ENCODE results near the gene SDHB. TPM values are rescaled to one million over a fixed set of nuclear protein-coding genes. Genes with fewer than 3 reads are reported as not detected.

Gene SDHB
- polyA plus RNA-seq, 1 donor (not counting 4 experiments of a cell fraction or from before 2014, with no cell fraction given): 228 TPM

- Histone ChIP-seq H3K4me2 (ENCODE audit: control insufficient read depth, extremely low read depth, insufficient read depth, low read depth, low read length) (no peak overlapping the region), H3K4me1 (ENCODE audit: control insufficient read depth, extremely low read depth, insufficient read depth, low read length) (peaks cover 5% of the 10 kb centered on the region), H3K27me3 (ENCODE audit: control insufficient read depth, extremely low read depth, insufficient read depth, low read length) (no peaks in the 10 kb centered on the region), H3K9ac (ENCODE audit: control insufficient read depth, extremely low read depth, insufficient read depth, low read length) (no peak overlapping the region), H2AFZ (ENCODE audit: control insufficient read depth, low read length) (no peak overlapping the region), H3K9me3 (ENCODE audit: control insufficient read depth, low read depth, low read length) (no peaks in the 10 kb centered on the region), H3K36me3 (ENCODE audit: control insufficient read depth in 2 of 2, extremely low read depth in 1 of 2, insufficient read depth in 2 of 2, low read length in 2 of 2) (peaks cover 21 to 23% of the 10 kb centered on the region in 2 experiments), H3K4me3 (ENCODE audit: control insufficient read depth in 2 of 3, extremely low read depth in 1 of 3, insufficient read depth in 2 of 3, low read depth in 1 of 3, low read length in 3 of 3) (no peak overlapping the region), H3K9me1 (ENCODE audit: control insufficient read depth, extremely low read depth, insufficient read depth, low read length) (no peaks in the 10 kb centered on the region), H4K20me1 (ENCODE audit: control insufficient read depth, extremely low read depth, insufficient read depth, low read length) (no peaks in the 10 kb centered on the region), H3K27ac (ENCODE audit: control insufficient read depth, insufficient read depth, low read length) (no peak overlapping the region), H3K79me2 (ENCODE audit: control insufficient read depth, insufficient read depth, low read length) (no peaks in the 10 kb centered on the region)
- DNase-seq (ENCODE audit: low read depth, low spot score) (no peak), FAIRE-seq (no peak)
- TF ChIP-seq CTCF (optimal IDR thresholded peaks at IDR 0.05 in 1 of 3, IDR thresholded peaks at IDR 0.05 in 1 of 3, conservative IDR thresholded peaks at IDR 0.05 in 1 of 3; ENCODE audit: extremely low read depth in 1 of 3, insufficient read depth in 2 of 3, low read length in 3 of 3): no peak
- no peak for TF ChIP-seq EZH2 (IDR thresholded peaks at IDR 0.05; ENCODE audit: low read length)
- dilution Hi-C loops (cut with MboI; ENCODE audit: extremely low pct_ligation_motif_present, low sequenced_read_pairs): no loop called here
Observed at GRCh38 chr1:16989676-16990391, 64.0 kb downstream of the SDHB start.

- Histone ChIP-seq H3K79me2 (ENCODE audit: control insufficient read depth, insufficient read depth, low read length) (no peaks in the 10 kb centered on the region), H2AFZ (ENCODE audit: control insufficient read depth, low read length) (no peak overlapping the region), H3K27me3 (ENCODE audit: control insufficient read depth, extremely low read depth, insufficient read depth, low read length) (no peaks in the 10 kb centered on the region), H4K20me1 (ENCODE audit: control insufficient read depth, extremely low read depth, insufficient read depth, low read length) (no peaks in the 10 kb centered on the region), H3K4me1 (ENCODE audit: control insufficient read depth, extremely low read depth, insufficient read depth, low read length) (peaks cover 12% of the 10 kb centered on the region), H3K4me2 (ENCODE audit: control insufficient read depth, extremely low read depth, insufficient read depth, low read depth, low read length) (no peak overlapping the region), H3K9ac (ENCODE audit: control insufficient read depth, extremely low read depth, insufficient read depth, low read length) (no peak overlapping the region), H3K9me3 (ENCODE audit: control insufficient read depth, low read depth, low read length) (no peaks in the 10 kb centered on the region), H3K27ac (ENCODE audit: control insufficient read depth, insufficient read depth, low read length) (no peak overlapping the region), H3K4me3 (ENCODE audit: control insufficient read depth in 2 of 3, extremely low read depth in 1 of 3, insufficient read depth in 2 of 3, low read depth in 1 of 3, low read length in 3 of 3) (no peak overlapping the region), H3K36me3 (ENCODE audit: control insufficient read depth in 2 of 2, extremely low read depth in 1 of 2, insufficient read depth in 2 of 2, low read length in 2 of 2) (peaks cover 19 to 23% of the 10 kb centered on the region in 2 experiments), H3K9me1 (ENCODE audit: control insufficient read depth, extremely low read depth, insufficient read depth, low read length) (no peaks in the 10 kb centered on the region)
- dilution Hi-C loops (cut with MboI; ENCODE audit: extremely low pct_ligation_motif_present, low sequenced_read_pairs): no loop called here
- FAIRE-seq: no peak
- no peak for TF ChIP-seq CTCF (optimal IDR thresholded peaks at IDR 0.05 in 1 of 3, IDR thresholded peaks at IDR 0.05 in 1 of 3, conservative IDR thresholded peaks at IDR 0.05 in 1 of 3; ENCODE audit: extremely low read depth in 1 of 3, insufficient read depth in 2 of 3, low read length in 3 of 3)
- no peak for TF ChIP-seq EZH2 (IDR thresholded peaks at IDR 0.05; ENCODE audit: low read length)
- no peak for DNase-seq (ENCODE audit: low read depth, low spot score)
Observed at GRCh38 chr1:16988210-16988609, 65.6 kb downstream of the SDHB start.

Measured in keratinocyte (primary cell).